Retinal pigment epithelial cell (primary cell): ENCODE data around the gene C1QTNF1.
A peak's percentile ranks its signal among the peaks of the same experiment; 100 is the strongest.

Experiments
- DNase-seq: peaks from one replicate; pipeline ENCODE4 v3.0.0-alpha.2; 2010; ENCODE audit warnings: low read depth
- H3K4me3 ChIP-seq: 2 replicates; pipeline ENCODE4 v1.5.1; 2011; ENCODE audit warnings: mild to moderate bottlenecking, low read length, control low read depth, moderate library complexity
- TF ChIP-seq, protein P1 (sequence below): conservative IDR thresholded peaks from 2 replicates; pipeline ENCODE4 v1.5.1; 2011; ENCODE audit warnings: low read depth, low read length, control low read depth, inconsistent platforms

The C1QTNF1 gene

DNA sequence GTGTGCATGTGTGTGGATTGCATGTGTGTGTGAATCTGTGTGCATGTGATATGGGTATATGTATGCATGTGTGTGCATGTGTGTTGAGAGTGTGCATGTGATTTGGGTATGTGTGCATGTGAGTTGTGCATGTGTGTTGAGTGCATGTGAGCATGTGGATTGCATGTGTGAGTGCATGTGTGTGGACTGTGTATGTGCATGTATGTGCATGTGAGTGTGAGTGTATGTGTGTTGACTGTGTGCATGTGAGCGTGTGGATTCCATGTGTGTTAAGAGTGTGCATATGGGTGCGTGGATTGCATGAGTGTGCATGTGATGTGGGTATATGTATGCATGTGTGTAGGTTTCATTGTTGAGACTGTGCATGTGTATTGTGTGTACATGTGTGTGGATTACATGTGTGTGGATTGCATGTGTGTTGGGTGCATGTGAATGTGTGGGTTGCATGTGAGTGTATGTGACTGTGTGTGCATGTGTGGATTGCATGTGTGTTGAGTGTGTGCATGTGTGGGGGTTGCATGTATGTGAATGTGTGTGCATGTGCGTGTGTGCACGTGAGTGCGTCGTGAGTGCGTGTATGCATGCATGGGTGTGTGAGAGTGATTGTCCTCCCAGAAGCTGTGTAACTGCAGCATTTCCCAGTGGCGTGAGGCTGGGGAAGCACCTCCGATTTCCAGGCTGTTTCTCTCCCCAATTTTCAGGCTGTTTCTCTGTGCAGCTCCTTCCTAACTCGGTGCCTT lies 19.4 kb downstream of the C1QTNF1 start:
- TF ChIP-seq, protein P1, sequence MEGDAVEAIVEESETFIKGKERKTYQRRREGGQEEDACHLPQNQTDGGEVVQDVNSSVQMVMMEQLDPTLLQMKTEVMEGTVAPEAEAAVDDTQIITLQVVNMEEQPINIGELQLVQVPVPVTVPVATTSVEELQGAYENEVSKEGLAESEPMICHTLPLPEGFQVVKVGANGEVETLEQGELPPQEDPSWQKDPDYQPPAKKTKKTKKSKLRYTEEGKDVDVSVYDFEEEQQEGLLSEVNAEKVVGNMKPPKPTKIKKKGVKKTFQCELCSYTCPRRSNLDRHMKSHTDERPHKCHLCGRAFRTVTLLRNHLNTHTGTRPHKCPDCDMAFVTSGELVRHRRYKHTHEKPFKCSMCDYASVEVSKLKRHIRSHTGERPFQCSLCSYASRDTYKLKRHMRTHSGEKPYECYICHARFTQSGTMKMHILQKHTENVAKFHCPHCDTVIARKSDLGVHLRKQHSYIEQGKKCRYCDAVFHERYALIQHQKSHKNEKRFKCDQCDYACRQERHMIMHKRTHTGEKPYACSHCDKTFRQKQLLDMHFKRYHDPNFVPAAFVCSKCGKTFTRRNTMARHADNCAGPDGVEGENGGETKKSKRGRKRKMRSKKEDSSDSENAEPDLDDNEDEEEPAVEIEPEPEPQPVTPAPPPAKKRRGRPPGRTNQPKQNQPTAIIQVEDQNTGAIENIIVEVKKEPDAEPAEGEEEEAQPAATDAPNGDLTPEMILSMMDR, result no peak
- DNase-seq, result no peak
- H3K4me3 ChIP-seq, result no peak overlapping the region

- H3K4me3 ChIP-seq, result no peak overlapping the region
- TF ChIP-seq, protein P1, result no peak
- DNase-seq, result no peak
These were observed 20.0 kb downstream of the C1QTNF1 start for GRCh38 chr17:79043931-79044320.

GRCh38 chr17:79044462-79044861 lies 20.5 kb downstream of the C1QTNF1 start:
- no peak for DNase-seq
- TF ChIP-seq, protein P1, result no peak

GRCh38 chr17:79045001-79045729 lies 21.2 kb downstream of the C1QTNF1 start:
- no peak for DNase-seq
- no peak overlapping the region for H3K4me3 ChIP-seq
- TF ChIP-seq, protein P1, result no peak

More at GRCh38 chr17:79044462-79044861, 20.5 kb downstream of the C1QTNF1 start:
- no peak overlapping the region for H3K4me3 ChIP-seq

DNA sequence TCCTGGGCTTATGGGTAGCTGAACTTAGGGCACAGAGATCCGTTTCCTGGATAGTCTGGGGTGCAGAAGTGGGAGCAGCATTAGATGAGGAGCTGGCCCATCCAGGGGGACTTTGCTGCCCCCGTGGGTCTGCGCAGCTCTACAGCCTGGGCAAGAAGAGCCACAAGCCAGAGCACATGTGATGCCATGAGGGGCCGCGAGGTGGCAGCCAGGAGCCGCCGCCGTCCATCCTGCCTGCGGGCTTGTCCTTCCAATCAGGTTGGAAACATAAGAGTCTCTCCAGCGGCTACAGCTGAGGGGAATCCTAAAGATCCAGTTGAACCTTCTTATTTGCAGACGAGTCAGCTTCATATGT lies 21.9 kb downstream of the C1QTNF1 start:
- no peak for DNase-seq
- TF ChIP-seq, protein P1, result peak; percentile 98
- no peak overlapping the region for H3K4me3 ChIP-seq

DNA sequence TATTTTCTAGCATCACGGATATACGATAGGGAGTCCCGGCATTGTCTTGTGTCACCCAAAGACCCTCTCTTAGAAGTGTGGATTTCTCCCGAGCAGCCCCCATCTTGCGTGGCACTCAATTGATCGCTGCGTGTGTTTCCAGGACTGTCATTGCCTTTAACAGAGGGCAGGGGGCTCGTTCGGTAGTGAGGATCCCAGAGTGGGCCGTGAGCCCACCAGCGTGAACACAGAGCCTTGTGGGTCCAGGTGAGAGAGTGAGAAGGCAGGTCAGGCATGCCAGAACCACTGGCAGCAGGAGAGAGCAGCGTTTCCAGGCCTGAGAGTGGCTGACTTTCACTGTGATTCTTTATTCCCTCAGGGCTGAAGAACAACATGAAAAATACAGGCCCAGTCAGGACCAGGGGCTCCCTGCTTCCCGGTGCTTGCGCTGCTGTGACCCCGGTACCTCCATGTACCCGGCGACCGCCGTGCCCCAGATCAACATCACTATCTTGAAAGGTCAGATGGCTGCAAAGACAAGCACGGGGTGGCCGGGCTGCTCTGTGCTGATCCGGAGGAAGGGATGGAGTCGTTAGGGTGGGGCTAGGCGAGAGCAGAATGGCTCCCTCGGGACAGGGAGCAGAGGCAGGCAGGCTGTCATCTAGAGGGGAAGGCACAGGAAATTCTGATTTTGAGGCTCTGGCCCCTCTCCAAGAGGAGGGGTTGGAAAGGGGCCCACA lies 22.4 kb downstream of the C1QTNF1 start:
- no peak overlapping the region for H3K4me3 ChIP-seq
- TF ChIP-seq, protein P1, result no peak
- DNase-seq, result no peak

DNA sequence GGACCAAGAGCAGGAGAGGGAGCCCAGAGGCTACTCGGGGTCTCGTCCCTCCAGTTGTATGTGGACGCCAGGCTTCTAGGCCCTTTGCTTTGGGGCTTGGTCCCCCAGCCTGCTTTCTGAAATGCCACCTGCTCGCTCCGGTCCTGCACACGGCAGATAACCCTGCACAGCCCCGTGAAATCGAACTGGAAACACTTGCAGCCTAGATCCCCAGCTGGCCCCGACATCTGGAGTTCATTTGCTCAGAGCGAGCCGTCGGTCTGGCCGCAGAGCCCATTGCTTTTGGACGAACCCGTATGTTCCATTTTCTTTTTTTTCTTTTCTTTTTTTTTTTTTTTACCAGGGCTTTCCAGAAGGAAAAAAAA lies 22.9 kb downstream of the C1QTNF1 start:
- DNase-seq, result no peak
- no peak overlapping the region for H3K4me3 ChIP-seq
- TF ChIP-seq, protein P1, result no peak
